Activated T-cell treated with anti-CD3 and anti-CD28 coated beads, Interleukin-2, amount 50 U/mL, for 72 hours (primary cell): ENCODE data around the gene ADCY5. TPM values are rescaled to one million over a fixed set of nuclear protein-coding genes. Genes with fewer than 3 reads are reported as not detected.

Source experiments
- ATAC-seq, 2 donors: fragments of 150-1000 bp; cut with Tn5 transposase; replicated peaks in 1 of 2; 2 replicates each; pipeline ENCODE4 v1.10.0; 2021; ENCODE audit warnings: moderate library complexity in 2 of 2, mild to moderate bottlenecking in 1 of 2
- DNase-seq, 2 donors: peaks; one replicate each; pipeline ENCODE4 v3.0.0; 2021 to 2022; ENCODE audit warnings: mixed read lengths in 1 of 2
- H3K27ac Mint-ChIP-seq: one replicate; pipeline ENCODE4 v1.8.0; 2022; ENCODE audit warnings: mild to moderate bottlenecking, moderate library complexity, mixed read lengths
- H3K27me3 Mint-ChIP-seq: one replicate; pipeline ENCODE4 v1.8.0; 2022; ENCODE audit warnings: low read depth, mixed read lengths
- H3K36me3 Mint-ChIP-seq, 2 donors: one replicate each; pipeline ENCODE4 v1.8.0; 2022; ENCODE audit warnings: mixed read lengths in 2 of 2, mild to moderate bottlenecking in 1 of 2; ENCODE audit not compliant: insufficient read depth in 2 of 2
- H3K4me1 Mint-ChIP-seq: one replicate; pipeline ENCODE4 v1.8.0; 2022; ENCODE audit warnings: low read depth, mixed read lengths
- H3K4me3 Mint-ChIP-seq, 2 donors: one replicate each; pipeline ENCODE4 v1.8.0; 2022; ENCODE audit warnings: mild to moderate bottlenecking in 2 of 2, mixed read lengths in 2 of 2, moderate library complexity in 2 of 2
- H3K9me3 Mint-ChIP-seq, 2 donors: one replicate each; pipeline ENCODE4 v1.8.0; 2022; ENCODE audit warnings: mixed read lengths in 2 of 2
- total RNA-seq, 2 donors: library from RNA; stranded (reverse); gene quantifications; one replicate each; pipeline ENCODE4 v1.2.3, GENCODE V29; 2022

ADCY5 gene
- total RNA-seq, 2 donors from 2014 or later: not detected

GRCh38 chr3:123315271-123315595 is 133.7 kb downstream of the ADCY5 start:
- Mint-ChIP-seq H3K27me3 (no peaks in the 10 kb centered on the region), H3K9me3 (no peaks in the 10 kb centered on the region), H3K4me1 (no peaks in the 10 kb centered on the region), H3K4me3 (no peak overlapping the region), H3K36me3 (no peaks in the 10 kb centered on the region), H3K27ac (no peak overlapping the region)
- no peak for DNase-seq
- no peak for ATAC-seq

- ATAC-seq: no peak
- H3K4me3 Mint-ChIP-seq: no peak overlapping the region
These were observed 134.3 kb downstream of the ADCY5 start for GRCh38 chr3:123314359-123315270.

GRCh38 chr3:123313889-123314288 is 135.0 kb downstream of the ADCY5 start:
- ATAC-seq (no peak), DNase-seq (no peak)
- H3K36me3 Mint-ChIP-seq: no peaks in the 10 kb centered on the region
- H3K27ac Mint-ChIP-seq: no peak overlapping the region
- H3K4me1 Mint-ChIP-seq: no peaks in the 10 kb centered on the region
- no peaks in the 10 kb centered on the region for H3K9me3 Mint-ChIP-seq
- H3K27me3 Mint-ChIP-seq: no peaks in the 10 kb centered on the region
- H3K4me3 Mint-ChIP-seq: no peak overlapping the region

More at GRCh38 chr3:123314359-123315270, 134.3 kb downstream of the ADCY5 start:
- Mint-ChIP-seq H3K4me1 (no peaks in the 10 kb centered on the region), H3K27me3 (no peaks in the 10 kb centered on the region), H3K27ac (no peak overlapping the region), H3K9me3 (no peaks in the 10 kb centered on the region), H3K36me3 (no peaks in the 10 kb centered on the region)
- DNase-seq: no peak

GRCh38 chr3:123312331-123313265 is 136.3 kb downstream of the ADCY5 start:
- ATAC-seq (no peak), DNase-seq (no peak)
- Mint-ChIP-seq H3K4me1 (no peaks in the 10 kb centered on the region), H3K27ac (no peak overlapping the region), H3K4me3 (no peak overlapping the region), H3K27me3 (no peaks in the 10 kb centered on the region), H3K9me3 (no peaks in the 10 kb centered on the region), H3K36me3 (no peaks in the 10 kb centered on the region)

GRCh38 chr3:123311201-123311600 is 137.7 kb downstream of the ADCY5 start:
- ATAC-seq (no peak), DNase-seq (no peak)
- H3K27me3 Mint-ChIP-seq: no peaks in the 10 kb centered on the region
- no peaks in the 10 kb centered on the region for H3K9me3 Mint-ChIP-seq
- no peaks in the 10 kb centered on the region for H3K36me3 Mint-ChIP-seq
- H3K27ac Mint-ChIP-seq: no peak overlapping the region
- no peaks in the 10 kb centered on the region for H3K4me1 Mint-ChIP-seq
- H3K4me3 Mint-ChIP-seq: no peak overlapping the region

- Mint-ChIP-seq H3K9me3 (no peaks in the 10 kb centered on the region), H3K27me3 (no peaks in the 10 kb centered on the region), H3K4me3 (no peak overlapping the region), H3K27ac (no peak overlapping the region), H3K4me1 (no peaks in the 10 kb centered on the region), H3K36me3 (no peaks in the 10 kb centered on the region)
- ATAC-seq: no peak
- DNase-seq: no peak
These were observed 138.1 kb downstream of the ADCY5 start for GRCh38 chr3:123310741-123311140.

- Mint-ChIP-seq H3K27me3 (no peaks in the 10 kb centered on the region), H3K36me3 (no peaks in the 10 kb centered on the region), H3K27ac (no peak overlapping the region), H3K4me3 (no peak overlapping the region), H3K9me3 (no peaks in the 10 kb centered on the region), H3K4me1 (no peaks in the 10 kb centered on the region)
- ATAC-seq: no peak
- DNase-seq: no peak
These were observed 138.7 kb downstream of the ADCY5 start for GRCh38 chr3:123310186-123310585.

GRCh38 chr3:123307064-123307463 is 141.8 kb downstream of the ADCY5 start:
- no peak for ATAC-seq
- H3K36me3 Mint-ChIP-seq: no peaks in the 10 kb centered on the region

GRCh38 chr3:123305192-123305591 is 143.7 kb downstream of the ADCY5 start:
- no peaks in the 10 kb centered on the region for H3K36me3 Mint-ChIP-seq
- no peak overlapping the region for H3K4me3 Mint-ChIP-seq
- ATAC-seq: no peak
- H3K9me3 Mint-ChIP-seq: no peaks in the 10 kb centered on the region
- no peak overlapping the region for H3K27ac Mint-ChIP-seq
- no peaks in the 10 kb centered on the region for H3K27me3 Mint-ChIP-seq
- DNase-seq: no peak
- no peaks in the 10 kb centered on the region for H3K4me1 Mint-ChIP-seq

More at GRCh38 chr3:123307064-123307463, 141.8 kb downstream of the ADCY5 start:
- DNase-seq: no peak
- no peak overlapping the region for H3K4me3 Mint-ChIP-seq
- H3K4me1 Mint-ChIP-seq: no peaks in the 10 kb centered on the region
- no peak overlapping the region for H3K27ac Mint-ChIP-seq
- H3K9me3 Mint-ChIP-seq: no peaks in the 10 kb centered on the region
- no peaks in the 10 kb centered on the region for H3K27me3 Mint-ChIP-seq

GRCh38 chr3:123303976-123304560 is 144.8 kb downstream of the ADCY5 start:
- no peaks in the 10 kb centered on the region for H3K9me3 Mint-ChIP-seq
- H3K27me3 Mint-ChIP-seq: no peaks in the 10 kb centered on the region
- H3K4me3 Mint-ChIP-seq: no peak overlapping the region
- ATAC-seq: no peak
- DNase-seq: no peak
- no peaks in the 10 kb centered on the region for H3K4me1 Mint-ChIP-seq
- no peaks in the 10 kb centered on the region for H3K36me3 Mint-ChIP-seq
- no peak overlapping the region for H3K27ac Mint-ChIP-seq

GRCh38 chr3:123302961-123303360 is 145.9 kb downstream of the ADCY5 start:
- no peaks in the 10 kb centered on the region for H3K27me3 Mint-ChIP-seq
- H3K36me3 Mint-ChIP-seq: no peaks in the 10 kb centered on the region
- no peaks in the 10 kb centered on the region for H3K4me1 Mint-ChIP-seq
- H3K27ac Mint-ChIP-seq: no peak overlapping the region
- ATAC-seq (no peak), DNase-seq (no peak)
- H3K9me3 Mint-ChIP-seq: no peaks in the 10 kb centered on the region
- no peak overlapping the region for H3K4me3 Mint-ChIP-seq

GRCh38 chr3:123301331-123302184 is 147.3 kb downstream of the ADCY5 start:
- Mint-ChIP-seq H3K4me1 (no peaks in the 10 kb centered on the region), H3K27ac (no peak overlapping the region), H3K36me3 (no peaks in the 10 kb centered on the region), H3K9me3 (no peaks in the 10 kb centered on the region), H3K27me3 (no peaks in the 10 kb centered on the region), H3K4me3 (no peak overlapping the region)
- no peak for ATAC-seq
- no peak for DNase-seq
